8988T (cell line): Measurements from ENCODE around the gene LARP4.
"Not testable (repeated sequence)": the region's sequence is repeated elsewhere in the genome, so short reads cannot be mapped to it uniquely, and the experiment has no call there.

ENCODE experiments used
- DNase-seq: peaks from one replicate; pipeline ENCODE4 v3.0.0; 2011

LARP4 gene

GRCh38 chr12:50488801-50489200 lies 88.1 kb downstream of the LARP4 start:
- no peak for DNase-seq

DNA sequence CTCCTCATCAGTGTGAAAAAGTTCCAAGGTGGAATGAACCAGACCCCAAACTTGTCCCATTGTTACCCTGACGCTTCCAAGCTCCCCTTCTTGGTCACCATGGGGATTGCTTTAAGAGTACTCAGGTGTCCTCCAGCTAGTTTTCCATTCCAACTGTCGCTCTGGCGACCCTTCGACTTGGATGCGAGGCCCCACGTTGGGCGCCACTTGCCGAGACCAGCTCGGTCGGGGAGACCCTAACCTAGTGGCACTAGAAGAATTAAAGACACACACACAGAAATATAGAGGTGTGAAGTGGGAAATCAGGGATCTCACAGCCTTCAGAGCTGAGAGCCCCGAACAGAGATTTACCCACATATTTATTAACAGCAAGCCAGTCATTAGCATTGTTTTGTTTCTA lies 97.4 kb downstream of the LARP4 start:
- DNase-seq: not testable (repeated sequence)

GRCh38 chr12:50504798-50505674 lies 104.4 kb downstream of the LARP4 start, which contains the start of gene DIP2B:
Gene DIP2B (plus strand): TSS chr12:50504985. CDS start chr12:50505141, 156 bp downstream.
- DNase-seq: peak; percentile 65

DNA sequence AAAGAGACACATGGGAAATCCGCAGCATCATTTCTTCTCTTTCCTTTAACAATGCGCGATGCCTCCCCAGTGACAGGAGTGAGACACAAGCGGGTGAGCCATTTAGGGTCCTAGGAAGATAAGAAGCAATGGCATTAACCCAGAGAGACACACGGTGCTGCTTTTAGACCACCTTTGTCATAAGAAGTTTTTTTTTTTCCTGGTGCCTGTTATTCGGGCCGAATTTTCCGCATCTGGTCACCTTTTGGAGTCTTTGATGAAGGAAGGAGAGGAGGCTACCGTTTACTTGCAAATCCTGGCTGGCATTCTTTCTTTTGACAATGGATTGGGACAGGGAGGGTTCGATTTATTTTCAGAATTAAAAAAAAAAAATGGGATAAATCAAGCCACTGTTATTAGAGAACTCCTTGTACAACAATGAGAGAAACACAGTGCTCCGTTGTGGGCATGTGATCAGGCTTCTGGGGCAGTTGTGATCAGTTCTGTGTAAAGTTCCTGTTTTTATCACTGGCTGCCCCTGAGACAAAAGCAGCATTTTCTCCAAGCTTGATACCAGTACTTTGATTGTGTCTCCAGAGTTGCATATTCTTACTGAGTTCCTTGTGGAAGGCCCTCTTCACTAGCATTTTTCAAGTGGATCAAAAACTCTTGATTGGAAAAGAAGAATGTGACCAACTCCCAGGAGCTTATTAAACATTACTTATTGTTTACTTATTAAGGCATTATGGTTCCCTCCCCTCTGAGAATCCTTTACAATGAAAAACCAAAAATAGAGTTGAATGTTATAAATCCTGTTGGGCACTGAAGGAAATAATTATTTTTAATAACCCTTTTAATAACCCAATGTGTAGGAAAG lies 105.2 kb downstream of the LARP4 start:
- DNase-seq: no peak

DNA sequence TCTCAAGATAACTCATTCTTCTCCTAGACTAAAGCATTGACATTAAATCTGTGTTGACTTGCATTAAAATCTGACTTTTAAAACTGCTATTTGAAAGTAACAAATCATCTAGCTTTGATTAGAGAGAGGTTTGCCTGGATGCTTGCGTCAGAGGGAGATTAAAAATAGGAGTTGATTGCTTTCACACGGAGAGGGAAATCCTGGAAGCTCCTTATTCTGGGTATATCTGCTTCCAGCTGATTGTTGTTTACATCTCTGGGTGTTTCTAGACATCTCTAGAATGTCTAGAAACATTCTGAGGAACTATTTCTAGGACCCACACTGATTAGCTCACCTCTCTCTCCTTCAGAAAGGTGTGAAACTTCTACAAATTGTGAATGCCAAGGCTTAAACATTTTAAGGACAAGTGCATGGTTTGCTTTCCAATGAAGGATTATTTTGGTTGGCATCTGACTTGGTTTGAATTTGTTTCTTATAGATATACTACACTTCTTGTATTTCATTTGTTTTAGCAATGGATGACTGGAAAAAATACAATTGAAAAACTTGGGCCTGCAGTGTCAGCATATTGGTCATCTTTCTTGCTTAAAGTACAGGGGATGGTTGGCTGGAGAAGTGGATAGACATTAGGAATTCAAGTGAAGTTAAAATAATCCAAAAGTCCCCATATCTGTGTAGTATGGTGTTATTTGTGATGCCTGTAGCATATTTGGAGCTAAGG lies 106.2 kb downstream of the LARP4 start:
- DNase-seq: no peak

GRCh38 chr12:50507474-50507838 lies 106.8 kb downstream of the LARP4 start:
- DNase-seq: no peak

- no peak for DNase-seq
These were observed 107.2 kb downstream of the LARP4 start for GRCh38 chr12:50507930-50508329.

DNA sequence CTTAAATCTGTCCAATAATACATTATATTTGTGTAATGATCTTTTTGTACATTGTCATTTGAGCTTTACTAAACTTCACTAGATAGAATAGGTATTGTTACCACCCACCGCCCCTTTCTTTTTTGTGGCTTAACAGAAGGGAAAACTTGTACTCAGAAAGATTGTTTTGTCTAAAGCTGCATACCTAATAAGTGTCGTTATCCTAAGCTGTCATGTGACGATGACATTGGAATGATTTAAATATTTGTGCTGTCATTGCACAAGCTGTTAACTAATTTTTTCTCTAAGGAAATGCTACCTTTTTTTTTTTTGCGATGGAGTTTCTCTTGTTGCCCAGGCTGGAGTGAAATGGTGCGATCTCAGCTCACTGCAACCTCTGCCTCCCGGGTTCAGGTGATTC lies 107.7 kb downstream of the LARP4 start:
- no peak for DNase-seq

DNA sequence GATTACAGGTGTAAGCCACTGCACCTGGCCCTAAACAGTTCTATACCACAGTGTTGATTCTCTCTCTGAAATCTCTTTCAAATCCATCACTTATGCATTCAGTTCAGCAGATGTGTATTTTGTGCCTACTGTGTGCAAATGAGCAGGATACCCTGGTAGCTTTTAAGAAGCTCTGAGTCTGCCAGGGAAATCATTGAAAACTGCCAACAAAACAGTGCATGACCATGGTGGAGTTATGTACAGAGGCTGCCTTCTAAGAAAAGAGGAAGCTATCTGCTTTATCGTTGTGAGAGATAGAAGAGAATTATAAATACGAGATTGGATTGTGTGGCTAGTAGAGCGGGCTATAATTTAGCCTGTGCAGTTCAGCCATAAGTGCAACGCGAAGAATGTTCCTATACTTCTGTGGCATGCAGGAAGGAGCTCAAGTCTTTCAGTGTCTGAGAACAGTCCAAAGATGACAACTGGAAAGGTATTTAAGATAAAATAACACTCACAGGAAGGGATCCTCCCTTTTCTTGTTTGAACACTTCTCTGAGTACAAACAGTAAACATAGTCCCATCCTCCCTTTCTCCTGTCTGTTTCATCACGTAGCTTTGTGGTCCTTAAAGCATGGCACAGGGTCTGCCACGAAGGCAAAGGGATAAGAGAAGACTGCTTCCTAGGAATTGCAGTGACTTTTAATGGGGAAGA lies 108.4 kb downstream of the LARP4 start:
- DNase-seq: no peak

DNA sequence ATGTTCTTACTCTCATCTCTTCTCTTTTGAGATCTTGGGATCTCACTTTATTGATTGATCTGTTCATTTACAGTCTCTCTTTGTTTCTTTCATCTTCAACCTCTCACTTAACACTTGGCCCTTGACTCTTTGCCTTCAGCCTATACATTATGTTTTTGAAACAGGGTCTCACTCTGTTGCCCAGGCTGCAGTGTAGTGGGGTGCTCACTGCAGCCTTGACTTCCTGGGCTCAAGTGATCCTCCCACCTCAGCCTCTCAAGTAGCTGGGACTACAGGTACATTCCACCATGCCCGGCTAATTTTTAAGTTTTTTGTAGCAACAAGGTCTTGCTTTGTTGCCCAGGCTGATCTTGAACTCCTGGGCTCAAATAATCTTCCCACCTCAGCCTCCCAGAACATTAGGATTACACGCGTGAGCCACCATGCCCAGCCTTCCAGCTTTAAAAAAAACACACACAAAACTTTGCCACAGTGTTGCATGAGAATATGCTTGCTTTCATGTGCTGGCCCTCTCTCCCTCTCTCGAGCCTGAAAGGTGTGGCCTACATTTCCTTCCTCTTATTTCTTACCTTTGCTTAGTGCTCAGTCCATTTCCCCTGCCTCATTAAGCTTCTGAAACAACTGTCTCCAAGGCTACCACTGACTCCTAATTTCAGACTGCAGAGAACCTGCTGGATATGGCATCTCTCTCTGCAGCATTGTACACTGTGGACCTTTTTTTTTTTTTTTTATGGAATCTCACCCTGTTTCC lies 114.0 kb downstream of the LARP4 start:
- no peak for DNase-seq

DNA sequence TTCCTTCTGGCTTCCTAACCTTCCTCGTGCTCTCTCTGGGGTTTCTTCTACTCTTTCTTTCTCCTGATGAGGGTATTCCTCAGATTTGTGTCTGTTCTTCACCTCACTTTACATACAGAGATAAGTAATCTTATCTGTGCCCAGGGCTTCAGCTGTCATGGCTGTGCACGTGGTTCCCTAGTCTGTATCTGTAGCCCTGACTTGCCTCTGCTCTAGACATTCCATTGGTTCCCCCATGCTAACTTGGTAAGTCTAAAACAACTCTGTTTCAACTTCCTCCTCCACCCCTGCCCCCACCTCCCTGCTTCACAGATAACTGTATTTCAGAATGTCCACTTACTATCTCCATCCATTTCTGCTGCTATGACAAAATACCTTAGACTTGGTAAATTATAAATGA lies 114.9 kb downstream of the LARP4 start:
- no peak for DNase-seq

DNA sequence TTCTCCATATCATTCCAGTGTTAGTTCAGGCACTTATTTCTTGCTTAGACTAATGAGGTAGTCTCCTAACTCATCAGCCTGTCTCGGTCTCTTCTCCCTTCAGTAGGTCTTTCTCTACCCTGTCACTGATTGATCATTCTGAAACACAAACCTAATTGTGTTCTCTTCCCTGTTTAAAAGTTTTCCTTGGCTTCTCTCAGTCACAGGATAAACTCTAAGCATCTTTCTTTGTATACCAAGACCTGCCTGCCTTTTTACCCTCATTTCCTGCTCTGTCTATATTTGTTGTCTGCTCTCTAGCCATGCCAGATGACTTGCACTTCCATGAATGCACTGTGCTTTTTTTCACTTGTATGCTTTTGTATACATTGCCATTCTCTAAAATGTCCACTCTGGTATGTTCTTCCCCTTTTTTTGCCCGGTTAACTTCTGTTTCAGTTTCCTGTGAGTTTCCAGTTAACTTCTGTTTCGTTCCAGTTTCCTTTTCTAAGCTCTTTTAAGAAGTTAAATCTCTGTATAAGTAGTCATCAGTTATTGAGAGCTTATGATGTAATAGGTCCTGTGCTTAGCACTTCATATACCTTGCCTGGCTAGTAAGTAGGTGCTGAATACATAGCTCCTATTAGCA lies 116.8 kb downstream of the LARP4 start:
- DNase-seq: no peak

DNA sequence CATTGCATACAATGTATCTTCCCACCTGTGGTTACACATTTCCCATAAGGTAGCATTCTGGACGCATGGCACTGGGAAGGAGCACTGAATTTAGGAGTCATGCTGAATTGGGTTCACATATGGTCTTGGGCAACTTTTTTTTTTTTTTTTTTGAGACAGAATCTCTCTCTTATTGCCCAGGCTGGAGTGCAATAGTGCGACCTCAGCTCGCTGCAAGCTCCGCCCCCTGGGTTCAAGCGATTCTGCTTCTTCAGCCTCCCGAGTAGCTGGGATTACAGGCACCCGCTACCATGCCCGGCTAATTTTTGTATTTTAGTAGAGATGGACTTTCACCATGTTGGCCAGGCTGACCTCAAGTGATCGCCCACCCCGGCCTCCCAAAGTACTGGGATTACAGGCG lies 117.4 kb downstream of the LARP4 start:
- no peak for DNase-seq

DNA sequence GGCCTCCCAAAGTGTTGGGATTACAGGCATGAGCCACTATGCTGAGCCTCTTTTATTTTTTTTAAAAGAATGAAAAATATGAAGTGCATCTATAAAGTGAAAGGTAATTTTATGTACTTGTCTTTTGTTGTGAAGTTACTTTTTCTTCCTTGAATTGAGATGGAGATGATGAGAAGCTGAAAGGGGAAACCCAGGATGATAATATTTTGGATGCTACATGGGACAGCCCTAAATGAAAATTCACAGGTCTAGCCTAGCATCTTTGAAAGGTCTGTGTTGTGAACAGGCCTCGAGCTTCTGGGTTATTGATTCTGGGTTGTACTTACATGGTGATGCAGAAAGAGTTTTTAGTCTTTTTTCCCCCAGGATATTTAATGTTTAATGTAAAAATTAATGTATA lies 118.7 kb downstream of the LARP4 start:
- no peak for DNase-seq

DNA sequence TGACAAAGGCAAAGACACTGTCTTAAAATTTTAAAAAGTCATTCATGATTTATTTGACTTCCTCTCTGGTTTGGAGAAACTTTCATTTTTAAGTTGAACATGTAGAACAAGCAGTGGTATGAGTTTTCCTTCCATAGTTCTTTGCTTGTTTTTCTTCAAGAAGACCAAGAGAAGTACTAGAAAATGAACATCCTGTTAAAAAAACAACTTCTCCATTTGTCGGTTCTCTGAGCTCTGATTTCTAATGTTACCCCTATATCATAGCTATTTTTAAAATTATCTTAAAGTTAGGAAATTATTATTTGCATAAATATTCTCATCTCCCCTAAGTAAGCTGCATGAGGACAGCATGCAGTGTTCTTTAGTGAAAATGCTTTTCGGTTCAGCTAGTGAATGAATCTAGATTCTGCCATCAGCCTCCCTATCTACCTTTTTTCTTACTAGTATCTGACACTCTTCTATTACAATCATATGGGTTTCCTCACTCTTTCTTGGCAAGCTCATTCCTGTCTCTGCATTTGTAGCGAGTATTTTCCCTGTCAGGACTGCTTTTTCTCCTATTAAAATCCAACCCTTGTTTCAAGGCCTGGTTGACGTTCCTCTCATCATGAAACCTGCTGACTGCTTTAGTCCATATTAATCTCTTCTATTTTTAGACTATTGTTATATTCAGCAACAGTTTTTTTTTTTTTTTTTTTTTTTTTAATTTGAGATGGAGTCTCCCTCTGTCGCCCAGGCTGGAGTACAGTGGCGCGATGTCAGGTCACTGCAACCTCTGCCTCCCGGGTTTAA lies 119.9 kb downstream of the LARP4 start:
- no peak for DNase-seq

GRCh38 chr12:50521781-50522180 lies 121.1 kb downstream of the LARP4 start:
- not testable (repeated sequence) for DNase-seq

DNA sequence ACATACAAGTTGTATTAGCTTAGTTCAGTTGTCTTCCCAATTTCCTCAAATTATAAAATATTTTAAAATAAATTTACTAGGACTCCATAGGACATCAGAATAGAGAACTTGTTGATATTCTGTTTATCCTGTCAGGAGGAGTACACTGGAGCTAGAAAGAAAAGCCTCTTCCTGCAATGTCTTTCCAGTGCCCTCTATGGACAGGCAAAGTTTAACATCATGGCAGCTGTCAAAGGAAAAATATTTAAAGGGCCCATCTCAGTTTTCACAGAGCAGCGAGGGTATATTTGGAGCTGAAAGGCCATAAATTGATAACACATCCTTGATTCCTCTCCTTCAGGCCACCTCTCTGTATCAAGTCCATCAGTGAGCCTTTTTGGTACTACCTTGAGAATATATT lies 123.1 kb downstream of the LARP4 start:
- DNase-seq: no peak

GRCh38 chr12:50524621-50525020 lies 123.9 kb downstream of the LARP4 start:
- no peak for DNase-seq

GRCh38 chr12:50525422-50525821 lies 124.7 kb downstream of the LARP4 start:
- no peak for DNase-seq

DNA sequence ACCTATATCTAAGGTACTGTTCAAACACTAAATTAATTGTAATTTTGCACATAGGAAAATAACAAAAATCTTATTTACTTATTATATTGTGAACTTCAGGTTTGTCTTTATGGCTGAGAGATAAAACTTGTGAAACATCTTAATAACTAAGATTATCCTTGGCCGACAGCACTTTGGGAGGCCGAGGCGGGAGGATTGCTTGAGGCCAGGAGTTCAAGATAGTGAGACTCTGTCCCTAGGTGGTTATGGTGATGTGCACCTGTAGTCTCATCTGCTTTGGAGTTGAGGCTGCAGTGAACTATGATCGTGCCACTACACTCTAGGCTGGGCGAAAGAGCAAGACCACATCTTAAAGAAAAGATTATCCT lies 126.7 kb downstream of the LARP4 start:
- no peak for DNase-seq

- no peak for DNase-seq
These were observed 128.1 kb downstream of the LARP4 start for GRCh38 chr12:50528800-50529199.
